SU-DHL-6 (cell line): ENCODE data around the gene PKD1.

Source experiments
- CTCF ChIP-seq: fragments of 200-600 bp; sonication (generic); IDR thresholded peaks from one replicate; pipeline ENCODE4 v1.5.1; 2017; ENCODE audit warnings: antibody characterized with exemption, mild to moderate bottlenecking, low read length, moderate library complexity; ENCODE audit not compliant: insufficient read depth, poor library complexity, severe bottlenecking
- EZH2phosphoT487 ChIP-seq: fragments of 200-600 bp; sonication (generic), shearing (Covaris generic); conservative IDR thresholded peaks from 2 replicates; pipeline ENCODE4 v1.6.1; 2018; ENCODE audit warnings: mild to moderate bottlenecking, antibody characterized with exemption, low read length, moderate library complexity, mixed read lengths

GRCh38 chr16:2173366-2173765 is 37.7 kb upstream of the PKD1 start:
- TF ChIP-seq CTCF (no peak), EZH2phosphoT487 (no peak)
